ENCODE measurements around the gene ARAP1. TPM values are rescaled to one million over a fixed set of nuclear protein-coding genes. Genes with fewer than 3 reads are reported as not detected.

Gene ARAP1
- total RNA-seq, 1 donor, result 95.2 TPM

GRCh38 chr11:72681226-72682153, 70.7 kb downstream of the ARAP1 start:
- no peak overlapping the region for H2AFZ ChIP-seq (ENCODE audit: low read length)
- H3K4me3 ChIP-seq (ENCODE audit: insufficient read depth, low read length), result no peak overlapping the region
- peaks cover 11% of the 10 kb centered on the region for H3K4me1 ChIP-seq (ENCODE audit: insufficient read depth, low read length)
- peaks cover 7% of the 10 kb centered on the region for H3K36me3 ChIP-seq (ENCODE audit: insufficient read depth, low read length)
- peaks cover 45% of the 10 kb centered on the region for H3K27me3 ChIP-seq (ENCODE audit: insufficient read depth, low read length)
- no peak for DNase-seq (ENCODE audit: insufficient read length, low spot score, missing footprints)
- no peaks in the 10 kb centered on the region for H3K79me2 ChIP-seq (ENCODE audit: insufficient read depth, low read length)
- H4K20me1 ChIP-seq (ENCODE audit: insufficient read depth, low read length), result peaks cover 34% of the 10 kb centered on the region
- TF ChIP-seq CTCF (IDR thresholded peaks at IDR 0.05; ENCODE audit: extremely low read depth, low read depth, low read length), result no peak
- H3K4me2 ChIP-seq (ENCODE audit: insufficient read depth, low read length), result no peak overlapping the region
- no peak overlapping the region for H3K27ac ChIP-seq (ENCODE audit: low read depth, low read length)
- H3K9me3 ChIP-seq (ENCODE audit: low read depth, low read length), result no peaks in the 10 kb centered on the region

GRCh38 chr11:72680624-72681158, 71.5 kb downstream of the ARAP1 start:
- no peaks in the 10 kb centered on the region for H3K9me3 ChIP-seq (ENCODE audit: low read depth, low read length)
- H3K27me3 ChIP-seq (ENCODE audit: insufficient read depth, low read length), result peaks cover 53% of the 10 kb centered on the region
- H4K20me1 ChIP-seq (ENCODE audit: insufficient read depth, low read length), result peaks cover 34% of the 10 kb centered on the region
- H3K36me3 ChIP-seq (ENCODE audit: insufficient read depth, low read length), result peaks cover 7% of the 10 kb centered on the region
- no peak overlapping the region for H3K4me3 ChIP-seq (ENCODE audit: insufficient read depth, low read length)
- H2AFZ ChIP-seq (ENCODE audit: low read length), result no peak overlapping the region
- DNase-seq (ENCODE audit: insufficient read length, low spot score, missing footprints), result no peak
- no peaks in the 10 kb centered on the region for H3K79me2 ChIP-seq (ENCODE audit: insufficient read depth, low read length)
- H3K27ac ChIP-seq (ENCODE audit: low read depth, low read length), result no peak overlapping the region
- TF ChIP-seq CTCF (IDR thresholded peaks at IDR 0.05; ENCODE audit: extremely low read depth, low read depth, low read length), result no peak
- peaks cover 11% of the 10 kb centered on the region for H3K4me1 ChIP-seq (ENCODE audit: insufficient read depth, low read length)
- H3K4me2 ChIP-seq (ENCODE audit: insufficient read depth, low read length), result no peak overlapping the region

GRCh38 chr11:72679869-72680268, 72.3 kb downstream of the ARAP1 start:
- Histone ChIP-seq H3K27ac (ENCODE audit: low read depth, low read length) (no peak overlapping the region), H3K4me3 (ENCODE audit: insufficient read depth, low read length) (no peak overlapping the region), H3K4me1 (ENCODE audit: insufficient read depth, low read length) (peaks cover 11% of the 10 kb centered on the region), H3K4me2 (ENCODE audit: insufficient read depth, low read length) (no peak overlapping the region), H3K79me2 (ENCODE audit: insufficient read depth, low read length) (no peaks in the 10 kb centered on the region), H3K36me3 (ENCODE audit: insufficient read depth, low read length) (peaks cover 7% of the 10 kb centered on the region), H2AFZ (ENCODE audit: low read length) (no peak overlapping the region), H3K9me3 (ENCODE audit: low read depth, low read length) (no peaks in the 10 kb centered on the region), H4K20me1 (ENCODE audit: insufficient read depth, low read length) (peaks cover 34% of the 10 kb centered on the region), H3K27me3 (ENCODE audit: insufficient read depth, low read length) (peaks cover 61% of the 10 kb centered on the region)
- DNase-seq (ENCODE audit: insufficient read length, low spot score, missing footprints), result peak; percentile 85
- no peak for TF ChIP-seq CTCF (IDR thresholded peaks at IDR 0.05; ENCODE audit: extremely low read depth, low read depth, low read length)

DNA sequence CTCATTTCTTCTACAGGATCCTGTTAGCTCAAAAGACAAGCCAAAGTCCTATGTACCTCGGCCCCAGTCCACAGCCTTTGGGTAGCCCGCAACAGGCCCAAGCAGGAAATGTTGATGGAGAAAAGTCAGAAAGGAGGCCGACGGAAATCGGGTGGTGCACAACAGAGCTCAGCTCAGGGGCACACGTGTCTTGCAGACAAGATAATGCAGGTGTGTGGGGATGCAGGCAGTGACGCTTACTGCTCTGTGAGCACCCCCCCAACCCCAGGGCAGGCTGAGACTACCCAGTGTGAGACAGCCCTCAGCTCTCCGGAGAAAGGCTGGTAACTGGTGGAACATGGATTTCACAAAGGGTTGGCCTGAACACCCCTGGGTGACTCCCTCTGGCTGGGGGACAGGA, 73.7 kb downstream of the ARAP1 start:
- H3K4me2 ChIP-seq (ENCODE audit: insufficient read depth, low read length), result no peak overlapping the region
- H3K36me3 ChIP-seq (ENCODE audit: insufficient read depth, low read length), result peaks cover 5% of the 10 kb centered on the region
- H3K27ac ChIP-seq (ENCODE audit: low read depth, low read length), result no peak overlapping the region
- H3K4me1 ChIP-seq (ENCODE audit: insufficient read depth, low read length), result no peaks in the 10 kb centered on the region
- H3K79me2 ChIP-seq (ENCODE audit: insufficient read depth, low read length), result no peaks in the 10 kb centered on the region
- no peak for DNase-seq (ENCODE audit: insufficient read length, low spot score, missing footprints)
- TF ChIP-seq CTCF (IDR thresholded peaks at IDR 0.05; ENCODE audit: extremely low read depth, low read depth, low read length), result no peak
- peaks cover 21% of the 10 kb centered on the region for H4K20me1 ChIP-seq (ENCODE audit: insufficient read depth, low read length)
- H2AFZ ChIP-seq (ENCODE audit: low read length), result no peak overlapping the region
- H3K27me3 ChIP-seq (ENCODE audit: insufficient read depth, low read length), result peaks cover 74% of the 10 kb centered on the region
- no peaks in the 10 kb centered on the region for H3K9me3 ChIP-seq (ENCODE audit: low read depth, low read length)
- H3K4me3 ChIP-seq (ENCODE audit: insufficient read depth, low read length), result no peak overlapping the region

Data from osteoblast (primary cell).